Stomach (tissue), 4 donors: Measurements from ENCODE around the gene CCNH.
A peak's percentile ranks its signal among the peaks of the same experiment; 100 is the strongest.

ENCODE experiments used
- EP300 ChIP-seq: sonication (generic); formaldehyde crosslinking; IDR thresholded peaks from one replicate; pipeline ENCODE4 v1.6.1; 2017; ENCODE audit warnings: antibody characterized with exemption
- POLR2A ChIP-seq, 4 donors: fragments of 450-650 bp; IDR thresholded peaks; one replicate each; pipeline ENCODE4 v1.6.1; 2016; ENCODE audit warnings: antibody characterized with exemption in 4 of 4, control low read depth in 2 of 4, mild to moderate bottlenecking in 1 of 4, moderate library complexity in 1 of 4
- POLR2AphosphoS5 ChIP-seq, 3 donors: sonication (generic); formaldehyde crosslinking; IDR thresholded peaks; one replicate each; pipeline ENCODE4 v1.6.1; 2016; ENCODE audit warnings: antibody characterized with exemption in 3 of 3
- TF ChIP-seq, protein P1 (sequence below), 7 experiments: fragments of 450-650 bp in 4 of 7; fragments of 200-600 bp in 3 of 7; sonication (generic) in 3 of 7; IDR thresholded peaks; one replicate each; pipeline ENCODE4 v1.5.1; 2016 to 2019; ENCODE audit warnings: antibody characterized with exemption in 7 of 7, control low read depth in 2 of 7, mild to moderate bottlenecking in 1 of 7

DNA sequence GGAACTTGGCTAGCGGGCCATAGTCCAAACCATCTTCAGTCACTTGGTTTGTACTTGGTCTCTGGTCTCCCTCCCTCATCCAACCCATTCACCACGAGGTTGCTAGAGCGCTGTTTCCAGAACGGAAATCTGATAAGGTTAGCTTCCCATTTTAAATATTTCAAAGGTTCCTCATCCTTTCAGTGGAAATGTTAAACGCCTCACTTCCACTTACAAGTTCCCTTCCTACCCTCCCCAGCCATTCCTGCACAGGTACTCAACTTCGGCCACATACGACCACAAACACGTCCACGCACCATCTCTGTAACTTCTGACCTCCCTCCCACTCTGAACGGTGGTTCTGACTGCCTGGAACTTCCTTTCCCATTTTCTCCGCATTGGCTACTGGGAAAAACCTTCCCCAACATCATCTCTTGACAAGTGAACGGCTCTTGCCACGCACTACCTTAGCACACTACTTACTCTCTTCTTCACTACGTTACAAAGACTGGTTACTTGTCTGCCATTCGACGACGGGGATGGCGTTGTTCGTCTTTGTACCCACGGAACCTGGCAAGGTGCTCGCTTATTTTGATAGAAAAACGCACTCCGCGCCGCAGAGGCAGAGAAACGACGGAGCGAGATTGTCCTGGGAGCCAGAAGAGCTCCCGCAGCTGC, 629 bp downstream of the CCNH start:
- TF ChIP-seq, protein P1, sequence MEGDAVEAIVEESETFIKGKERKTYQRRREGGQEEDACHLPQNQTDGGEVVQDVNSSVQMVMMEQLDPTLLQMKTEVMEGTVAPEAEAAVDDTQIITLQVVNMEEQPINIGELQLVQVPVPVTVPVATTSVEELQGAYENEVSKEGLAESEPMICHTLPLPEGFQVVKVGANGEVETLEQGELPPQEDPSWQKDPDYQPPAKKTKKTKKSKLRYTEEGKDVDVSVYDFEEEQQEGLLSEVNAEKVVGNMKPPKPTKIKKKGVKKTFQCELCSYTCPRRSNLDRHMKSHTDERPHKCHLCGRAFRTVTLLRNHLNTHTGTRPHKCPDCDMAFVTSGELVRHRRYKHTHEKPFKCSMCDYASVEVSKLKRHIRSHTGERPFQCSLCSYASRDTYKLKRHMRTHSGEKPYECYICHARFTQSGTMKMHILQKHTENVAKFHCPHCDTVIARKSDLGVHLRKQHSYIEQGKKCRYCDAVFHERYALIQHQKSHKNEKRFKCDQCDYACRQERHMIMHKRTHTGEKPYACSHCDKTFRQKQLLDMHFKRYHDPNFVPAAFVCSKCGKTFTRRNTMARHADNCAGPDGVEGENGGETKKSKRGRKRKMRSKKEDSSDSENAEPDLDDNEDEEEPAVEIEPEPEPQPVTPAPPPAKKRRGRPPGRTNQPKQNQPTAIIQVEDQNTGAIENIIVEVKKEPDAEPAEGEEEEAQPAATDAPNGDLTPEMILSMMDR (IDR thresholded peaks at IDR 0.05), result no peak
- TF ChIP-seq POLR2AphosphoS5 (IDR thresholded peaks at IDR 0.05) (peak in 2 of 3 donors; percentile 17 to 26), POLR2A (IDR thresholded peaks at IDR 0.05) (no peak), EP300 (no peak)
